ENCODE measurements around the gene MGAT3.
"Not testable (repeated sequence)": the region's sequence is repeated elsewhere in the genome, so short reads cannot be mapped to it uniquely, and the experiment has no call there.

Gene MGAT3

GRCh38 chr22:39494471-39495120, 37.8 kb downstream of the MGAT3 start:
- no peak for DNase-seq

- DNase-seq, result peak; percentile 28 to 48
Observed at GRCh38 chr22:39496131-39496838, 39.5 kb downstream of the MGAT3 start.

DNA sequence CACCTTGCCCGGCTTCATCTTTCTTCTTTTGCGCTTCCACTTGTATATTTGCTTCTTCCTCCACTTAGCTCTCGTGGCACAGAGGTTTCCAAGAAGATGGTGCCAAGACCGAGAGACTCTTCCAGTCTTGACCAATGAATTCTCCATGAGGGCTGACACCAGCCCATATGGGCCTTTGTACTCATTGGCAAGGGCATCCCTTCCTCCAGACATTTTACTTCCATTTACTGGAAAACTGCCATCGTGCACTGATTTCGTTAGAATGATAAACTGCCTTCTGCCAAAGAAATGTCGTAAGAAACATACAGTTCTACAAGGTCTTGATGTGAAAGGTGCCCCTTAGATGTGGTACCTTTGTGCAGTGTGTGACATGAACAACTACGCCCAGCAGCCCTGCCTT, 40.6 kb downstream of the MGAT3 start:
- no peak for DNase-seq

- no peak for DNase-seq
Observed at GRCh38 chr22:39498368-39498767, 41.6 kb downstream of the MGAT3 start.

DNA sequence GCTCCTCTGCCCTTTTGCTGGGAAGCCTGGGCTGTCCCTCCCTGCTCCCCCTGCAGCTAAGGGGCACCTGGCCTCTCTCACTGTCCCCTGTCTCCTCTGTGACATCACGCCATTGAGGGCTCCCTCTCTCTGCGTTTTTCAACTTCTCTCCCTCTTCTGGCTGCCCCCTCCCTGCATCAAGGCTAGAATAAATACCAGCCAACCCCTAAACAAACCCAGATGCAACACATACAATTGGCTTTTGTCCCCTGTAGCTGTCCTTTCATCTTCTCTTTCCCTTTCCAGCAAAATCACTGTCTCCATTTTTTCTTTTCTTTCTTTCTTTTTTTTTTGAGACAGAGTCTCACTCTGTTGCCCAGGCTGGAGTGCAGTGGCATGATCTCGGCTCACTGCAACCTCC, 42.0 kb downstream of the MGAT3 start:
- DNase-seq, result no peak

- DNase-seq, result no peak
Observed at GRCh38 chr22:39500101-39500500, 43.3 kb downstream of the MGAT3 start.

GRCh38 chr22:39501644-39502108, 44.9 kb downstream of the MGAT3 start:
- no peak for DNase-seq

DNA sequence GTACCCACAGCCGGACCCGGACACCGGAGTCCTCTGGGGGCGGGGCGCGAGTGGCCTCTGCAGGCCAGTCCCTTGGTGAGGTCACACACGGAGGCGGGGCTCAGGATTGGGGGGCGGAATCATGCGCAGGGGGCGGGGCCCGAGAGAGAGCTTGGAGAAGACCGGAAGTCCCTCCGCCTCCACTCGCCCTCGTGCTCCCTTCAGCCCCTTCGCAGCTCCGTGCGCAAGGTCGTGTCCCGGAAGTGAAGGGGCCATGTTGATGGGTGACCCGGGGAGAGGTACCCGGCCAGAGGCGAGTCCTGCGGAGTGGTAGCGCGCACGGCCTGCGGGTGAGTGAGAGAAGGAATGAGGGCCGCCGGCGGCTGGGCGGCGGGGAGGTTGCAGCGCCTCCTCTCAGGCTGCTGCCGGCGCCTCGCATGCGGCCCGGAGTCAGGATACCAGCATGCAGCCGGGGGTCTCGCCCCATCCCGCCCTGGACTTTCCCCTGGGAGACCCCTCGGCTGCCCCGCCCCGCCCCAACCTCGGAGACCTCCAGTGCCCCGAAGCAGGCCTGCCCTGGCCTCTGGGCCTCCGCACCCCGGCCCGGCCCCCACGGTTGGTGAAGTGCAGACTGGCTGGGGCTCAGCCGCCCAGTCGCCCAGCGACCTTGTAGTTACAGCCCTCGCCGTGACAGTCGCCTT, 45.4 kb downstream of the MGAT3 start, which contains the start of gene MIEF1:
TSS of gene MIEF1 (plus strand) at position 182 of the 680 bp plus-strand sequence. CDS start 9,005 bp downstream, outside the sequence.
- DNase-seq, result peak; percentile 67 to 90

GRCh38 chr22:39502789-39503409, 46.1 kb downstream of the MGAT3 start:
- DNase-seq, result no peak

GRCh38 chr22:39503630-39504029, 46.8 kb downstream of the MGAT3 start:
- DNase-seq, result no peak

GRCh38 chr22:39504071-39504470, 47.3 kb downstream of the MGAT3 start:
- DNase-seq, result no peak

- not testable (repeated sequence) for DNase-seq
Observed at GRCh38 chr22:39507021-39507420, 50.2 kb downstream of the MGAT3 start.

GRCh38 chr22:39508393-39508792, 51.6 kb downstream of the MGAT3 start:
- DNase-seq, result no peak

- DNase-seq, result no peak
Observed at GRCh38 chr22:39510529-39511149, 53.8 kb downstream of the MGAT3 start.

DNA sequence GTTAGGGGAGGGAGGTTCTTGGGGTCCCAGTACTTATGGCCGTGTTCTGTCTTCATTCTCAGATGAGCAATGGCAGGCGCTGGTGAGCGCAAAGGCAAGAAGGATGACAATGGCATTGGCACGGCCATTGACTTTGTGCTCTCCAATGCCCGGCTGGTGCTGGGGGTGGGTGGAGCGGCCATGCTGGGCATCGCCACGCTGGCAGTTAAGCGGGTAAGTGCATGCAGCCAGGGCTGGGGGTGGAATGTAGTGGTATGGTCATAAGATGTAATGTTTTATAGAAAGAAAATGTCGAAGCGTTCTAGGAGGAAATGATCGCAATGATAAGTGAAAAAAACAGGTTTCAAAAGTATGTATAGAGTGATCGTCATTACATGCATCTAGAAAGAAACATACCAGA, 54.4 kb downstream of the MGAT3 start:
- no peak for DNase-seq

GRCh38 chr22:39512026-39512425, 55.2 kb downstream of the MGAT3 start:
- no peak for DNase-seq

- DNase-seq, result no peak
Observed at GRCh38 chr22:39513791-39514190, 57.0 kb downstream of the MGAT3 start.

DNA sequence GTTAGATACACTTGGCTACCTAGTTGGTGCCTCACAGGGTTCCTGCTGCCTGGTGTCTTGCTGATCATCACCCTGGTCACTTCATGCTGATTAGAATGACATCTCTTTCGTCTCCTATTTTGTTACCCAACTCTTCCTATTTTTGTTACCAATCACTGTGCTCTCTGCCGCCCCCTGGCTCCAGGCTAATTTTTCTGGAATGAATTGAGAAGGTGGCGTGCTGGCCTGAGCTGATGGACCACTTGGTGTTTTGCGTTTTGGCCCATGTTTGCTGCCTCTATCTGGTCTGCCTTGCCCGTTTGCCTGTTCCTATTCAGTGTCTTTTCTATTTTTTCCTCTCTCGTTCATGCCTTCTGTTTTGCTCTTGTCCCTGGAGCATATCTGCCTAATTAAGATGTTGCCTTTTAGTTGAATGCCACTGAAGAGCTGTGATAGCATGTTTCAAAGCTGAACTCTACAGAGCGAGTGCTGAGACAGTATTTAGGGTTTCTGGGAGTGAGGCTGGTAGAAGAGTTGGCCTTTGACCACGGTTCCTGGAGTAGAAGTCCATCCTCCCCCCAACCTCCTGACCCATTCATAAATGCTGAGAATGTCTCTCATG, 57.7 kb downstream of the MGAT3 start:
- peak; percentile 26 to 43 for DNase-seq

- no peak for DNase-seq
Observed at GRCh38 chr22:39515266-39516050, 58.6 kb downstream of the MGAT3 start.

- no peak for DNase-seq
Observed at GRCh38 chr22:39517470-39517869, 60.7 kb downstream of the MGAT3 start.

GRCh38 chr22:39518144-39518786, 61.5 kb downstream of the MGAT3 start:
- no peak for DNase-seq
